HEK293 (cell line): ENCODE data around the gene DDB1.

Experiments used
- CTCF ChIA-PET: fragments of 350-600 bp; formaldehyde crosslinking; extraction: SDS; loops from one replicate; lab custom pipeline; 2021; ENCODE audit warnings: antibody characterized with exemption; lab: Yijun Ruan, JAX
- POLR2A ChIA-PET: fragments of 300-600 bp; formaldehyde crosslinking; extraction: SDS; loops from one replicate; lab custom pipeline; 2020; ENCODE audit warnings: antibody characterized with exemption, inconsistent platforms; lab: Yijun Ruan, JAX
- H3K27ac ChIP-seq: fragments of 200-500 bp; sonication (Bioruptor generic); 2 replicates; pipeline ENCODE4 v1.5.1; 2014; ENCODE audit warnings: low read depth, low read length, control low read depth, inconsistent platforms; ENCODE audit errors: extremely low read depth
- H3K36me3 ChIP-seq, 2 experiments: fragments of 200-500 bp in 1 of 2; sonication (Bioruptor generic) in 1 of 2; 1 replicate in 1 of 2; 2 replicates in 1 of 2; pipeline ENCODE4 v1.5.1; 2014 to 2017; ENCODE audit warnings: inconsistent platforms in 2 of 2, low read length in 2 of 2; ENCODE audit not compliant: control insufficient read depth in 2 of 2, insufficient read depth in 1 of 2
- H3K4me1 ChIP-seq: fragments of 200-500 bp; sonication (Bioruptor generic); 2 replicates; pipeline ENCODE4 v1.5.1; 2014; ENCODE audit warnings: mild to moderate bottlenecking, low read length, inconsistent platforms; ENCODE audit not compliant: control insufficient read depth, insufficient read depth
- H3K4me3 ChIP-seq: 2 replicates; pipeline ENCODE4 v1.5.1; 2011; ENCODE audit warnings: low read depth, mild to moderate bottlenecking, control low read depth, low read length, moderate library complexity
- H3K9me3 ChIP-seq: fragments of 200-500 bp; sonication (Bioruptor generic); 2 replicates; pipeline ENCODE4 v1.5.1; 2014; ENCODE audit warnings: low read depth, low read length, inconsistent platforms; ENCODE audit not compliant: control insufficient read depth, insufficient read depth
- KLF10 ChIP-seq: fragments of 450-650 bp; IDR thresholded peaks from 2 replicates; pipeline ENCODE4 v1.5.1; 2018; ENCODE audit warnings: missing biosample characterization, mild to moderate bottlenecking, missing genetic modification characterization
- SCRT2 ChIP-seq: fragments of 450-650 bp; formaldehyde crosslinking; IDR thresholded peaks from 2 replicates; pipeline ENCODE4 v1.5.1; 2016; ENCODE audit warnings: missing biosample characterization, missing genetic modification characterization
- TRIM28 ChIP-seq: IDR thresholded peaks from 2 replicates; pipeline ENCODE4 v1.6.1; 2011; ENCODE audit warnings: low read length, control low read depth, borderline replicate concordance
- YY2 ChIP-seq: fragments of 450-650 bp; formaldehyde crosslinking; IDR thresholded peaks from 2 replicates; pipeline ENCODE4 v1.5.1; 2016; ENCODE audit warnings: missing biosample characterization, missing genetic modification characterization
- ZBTB20 ChIP-seq: fragments of 450-650 bp; formaldehyde crosslinking; IDR thresholded peaks from 2 replicates; pipeline ENCODE4 v1.5.1; 2016; ENCODE audit warnings: missing biosample characterization, missing genetic modification characterization
- ZNF16 ChIP-seq: fragments of 450-650 bp; formaldehyde crosslinking; IDR thresholded peaks from 2 replicates; pipeline ENCODE4 v1.5.1; 2016; ENCODE audit warnings: low read depth, missing biosample characterization, missing genetic modification characterization
- ZNF19 ChIP-seq: fragments of 450-650 bp; formaldehyde crosslinking; IDR thresholded peaks from 2 replicates; pipeline ENCODE4; 2016; ENCODE audit warnings: missing biosample characterization, missing genetic modification characterization, low read depth
- ZNF426 ChIP-seq: fragments of 450-650 bp; formaldehyde crosslinking; IDR thresholded peaks from 2 replicates; pipeline ENCODE4 v1.5.1; 2017; ENCODE audit warnings: missing biosample characterization, missing genetic modification characterization, mild to moderate bottlenecking, inconsistent platforms, moderate library complexity
- ZNF514 ChIP-seq: fragments of 450-650 bp; formaldehyde crosslinking; IDR thresholded peaks from 2 replicates; pipeline ENCODE4 v1.5.1; 2016; ENCODE audit warnings: missing biosample characterization, missing genetic modification characterization
- ZNF521 ChIP-seq: fragments of 450-650 bp; formaldehyde crosslinking; IDR thresholded peaks from 2 replicates; pipeline ENCODE4 v1.5.1; 2017; ENCODE audit warnings: missing biosample characterization, mild to moderate bottlenecking, missing genetic modification characterization
- ZNF596 ChIP-seq: fragments of 450-650 bp; IDR thresholded peaks from 2 replicates; pipeline ENCODE4 v1.5.0; 2018; ENCODE audit warnings: missing biosample characterization, mild to moderate bottlenecking, missing genetic modification characterization, moderate library complexity
- ZNF658 ChIP-seq: fragments of 450-650 bp; formaldehyde crosslinking; IDR thresholded peaks from 2 replicates; pipeline ENCODE4; 2016; ENCODE audit warnings: missing biosample characterization, missing genetic modification characterization
- ZNF747 ChIP-seq: fragments of 450-650 bp; formaldehyde crosslinking; IDR thresholded peaks from 2 replicates; pipeline ENCODE4 v1.5.1; 2016; ENCODE audit warnings: missing biosample characterization, missing genetic modification characterization
- ZNF830 ChIP-seq: fragments of 450-650 bp; IDR thresholded peaks from 2 replicates; pipeline ENCODE4 v1.5.0; 2018; ENCODE audit warnings: missing biosample characterization, missing genetic modification characterization, low read depth, mild to moderate bottlenecking, moderate library complexity
- TF ChIP-seq, protein P1 (sequence below): fragments of 450-650 bp; formaldehyde crosslinking; IDR thresholded peaks from 2 replicates; pipeline ENCODE4 v1.5.1; 2016; ENCODE audit warnings: missing biosample characterization, missing genetic modification characterization
- TF ChIP-seq, protein P2 (sequence below): fragments of 450-650 bp; formaldehyde crosslinking; IDR thresholded peaks from 2 replicates; pipeline ENCODE4 v1.5.1; 2016; ENCODE audit warnings: missing biosample characterization, missing genetic modification characterization, borderline replicate concordance
- TF ChIP-seq, protein P3 (sequence below): fragments of 450-650 bp; formaldehyde crosslinking; IDR thresholded peaks from 2 replicates; pipeline ENCODE4 v1.5.1; 2016; ENCODE audit warnings: missing biosample characterization, missing genetic modification characterization, low read depth
- TF ChIP-seq, protein P4 (sequence below): fragments of 450-650 bp; formaldehyde crosslinking; IDR thresholded peaks from 2 replicates; pipeline ENCODE4 v1.5.1; 2016; ENCODE audit warnings: missing biosample characterization, missing genetic modification characterization
- TF ChIP-seq, protein P5 (sequence below): fragments of 450-650 bp; formaldehyde crosslinking; IDR thresholded peaks from 2 replicates; pipeline ENCODE4 v1.5.1; 2016; ENCODE audit warnings: missing biosample characterization, missing genetic modification characterization

The DDB1 gene

DNA sequence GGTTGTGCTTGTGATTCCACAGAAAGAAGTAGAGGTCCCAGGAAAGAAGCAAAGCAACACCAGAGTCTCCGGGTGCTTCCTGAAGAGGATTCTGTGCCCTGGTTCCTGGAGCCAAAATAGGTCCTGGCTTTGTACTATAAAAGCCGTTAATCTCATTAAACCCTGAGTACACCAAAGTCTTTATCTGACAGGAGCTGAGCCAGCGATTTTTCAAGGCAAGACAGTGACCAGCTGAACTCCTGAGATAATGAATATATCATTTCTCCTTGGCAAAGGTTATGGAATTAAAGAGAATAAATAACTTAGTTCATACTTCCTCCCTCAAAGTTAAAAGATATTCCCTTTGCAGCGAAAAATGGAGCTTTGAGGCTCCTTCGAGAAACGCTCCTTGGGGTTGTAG is 34.5 kb upstream of the DDB1 start:
- no peaks in the 10 kb centered on the region for H3K4me1 ChIP-seq
- H3K4me3 ChIP-seq: no peak overlapping the region
- ChIA-PET POLR2A (interaction anchor here (1.8 kb wide), 1 partner anchor 25 kb away, joined by 4 read pairs; the partner anchor contains the start of gene TMEM216), CTCF (interaction anchor here (0.9 to 1.7 kb wide), 3 partner anchors 17 to 164 kb away, joined by 3 to 5 read pairs (median 4); no protein-coding TSS in a partner anchor)
- no peak overlapping the region for H3K27ac ChIP-seq
- H3K36me3 ChIP-seq: peaks cover 14 to 72% of the 10 kb centered on the region in 2 experiments
- H3K9me3 ChIP-seq: no peaks in the 10 kb centered on the region
- TF ChIP-seq ZNF16 (no peak), TRIM28 (no peak), KLF10 (tag by site-specific recombination) (no peak), ZNF830 (tag by site-specific recombination) (no peak), ZNF19 (tag by site-specific recombination) (no peak), ZNF747 (tag by site-specific recombination) (no peak), ZNF658 (tag by site-specific recombination) (no peak), ZNF596 (tag by site-specific recombination) (no peak), ZNF521 (no peak), ZBTB20 (no peak), ZNF426 (tag by site-specific recombination) (no peak), YY2 (tag by site-specific recombination) (no peak), SCRT2 (tag by site-specific recombination) (no peak), ZNF514 (tag by site-specific recombination) (no peak)
- TF ChIP-seq, protein P1, sequence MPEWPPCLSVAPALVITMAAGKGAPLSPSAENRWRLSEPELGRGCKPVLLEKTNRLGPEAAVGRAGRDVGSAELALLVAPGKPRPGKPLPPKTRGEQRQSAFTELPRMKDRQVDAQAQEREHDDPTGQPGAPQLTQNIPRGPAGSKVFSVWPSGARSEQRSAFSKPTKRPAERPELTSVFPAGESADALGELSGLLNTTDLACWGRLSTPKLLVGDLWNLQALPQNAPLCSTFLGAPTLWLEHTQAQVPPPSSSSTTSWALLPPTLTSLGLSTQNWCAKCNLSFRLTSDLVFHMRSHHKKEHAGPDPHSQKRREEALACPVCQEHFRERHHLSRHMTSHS (tag by site-specific recombination): no peak
- TF ChIP-seq, protein P2, sequence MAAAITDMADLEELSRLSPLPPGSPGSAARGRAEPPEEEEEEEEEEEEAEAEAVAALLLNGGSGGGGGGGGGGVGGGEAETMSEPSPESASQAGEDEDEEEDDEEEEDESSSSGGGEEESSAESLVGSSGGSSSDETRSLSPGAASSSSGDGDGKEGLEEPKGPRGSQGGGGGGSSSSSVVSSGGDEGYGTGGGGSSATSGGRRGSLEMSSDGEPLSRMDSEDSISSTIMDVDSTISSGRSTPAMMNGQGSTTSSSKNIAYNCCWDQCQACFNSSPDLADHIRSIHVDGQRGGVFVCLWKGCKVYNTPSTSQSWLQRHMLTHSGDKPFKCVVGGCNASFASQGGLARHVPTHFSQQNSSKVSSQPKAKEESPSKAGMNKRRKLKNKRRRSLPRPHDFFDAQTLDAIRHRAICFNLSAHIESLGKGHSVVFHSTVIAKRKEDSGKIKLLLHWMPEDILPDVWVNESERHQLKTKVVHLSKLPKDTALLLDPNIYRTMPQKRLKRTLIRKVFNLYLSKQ (tag by site-specific recombination): no peak
- TF ChIP-seq, protein P3, sequence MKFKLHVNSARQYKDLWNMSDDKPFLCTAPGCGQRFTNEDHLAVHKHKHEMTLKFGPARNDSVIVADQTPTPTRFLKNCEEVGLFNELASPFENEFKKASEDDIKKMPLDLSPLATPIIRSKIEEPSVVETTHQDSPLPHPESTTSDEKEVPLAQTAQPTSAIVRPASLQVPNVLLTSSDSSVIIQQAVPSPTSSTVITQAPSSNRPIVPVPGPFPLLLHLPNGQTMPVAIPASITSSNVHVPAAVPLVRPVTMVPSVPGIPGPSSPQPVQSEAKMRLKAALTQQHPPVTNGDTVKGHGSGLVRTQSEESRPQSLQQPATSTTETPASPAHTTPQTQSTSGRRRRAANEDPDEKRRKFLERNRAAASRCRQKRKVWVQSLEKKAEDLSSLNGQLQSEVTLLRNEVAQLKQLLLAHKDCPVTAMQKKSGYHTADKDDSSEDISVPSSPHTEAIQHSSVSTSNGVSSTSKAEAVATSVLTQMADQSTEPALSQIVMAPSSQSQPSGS: no peak
- TF ChIP-seq, protein P4, sequence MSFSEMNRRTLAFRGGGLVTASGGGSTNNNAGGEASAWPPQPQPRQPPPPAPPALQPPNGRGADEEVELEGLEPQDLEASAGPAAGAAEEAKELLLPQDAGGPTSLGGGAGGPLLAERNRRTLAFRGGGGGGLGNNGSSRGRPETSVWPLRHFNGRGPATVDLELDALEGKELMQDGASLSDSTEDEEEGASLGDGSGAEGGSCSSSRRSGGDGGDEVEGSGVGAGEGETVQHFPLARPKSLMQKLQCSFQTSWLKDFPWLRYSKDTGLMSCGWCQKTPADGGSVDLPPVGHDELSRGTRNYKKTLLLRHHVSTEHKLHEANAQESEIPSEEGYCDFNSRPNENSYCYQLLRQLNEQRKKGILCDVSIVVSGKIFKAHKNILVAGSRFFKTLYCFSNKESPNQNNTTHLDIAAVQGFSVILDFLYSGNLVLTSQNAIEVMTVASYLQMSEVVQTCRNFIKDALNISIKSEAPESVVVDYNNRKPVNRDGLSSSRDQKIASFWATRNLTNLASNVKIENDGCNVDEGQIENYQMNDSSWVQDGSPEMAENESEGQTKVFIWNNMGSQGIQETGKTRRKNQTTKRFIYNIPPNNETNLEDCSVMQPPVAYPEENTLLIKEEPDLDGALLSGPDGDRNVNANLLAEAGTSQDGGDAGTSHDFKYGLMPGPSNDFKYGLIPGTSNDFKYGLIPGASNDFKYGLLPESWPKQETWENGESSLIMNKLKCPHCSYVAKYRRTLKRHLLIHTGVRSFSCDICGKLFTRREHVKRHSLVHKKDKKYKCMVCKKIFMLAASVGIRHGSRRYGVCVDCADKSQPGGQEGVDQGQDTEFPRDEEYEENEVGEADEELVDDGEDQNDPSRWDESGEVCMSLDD (tag by site-specific recombination): no peak
- TF ChIP-seq, protein P5, sequence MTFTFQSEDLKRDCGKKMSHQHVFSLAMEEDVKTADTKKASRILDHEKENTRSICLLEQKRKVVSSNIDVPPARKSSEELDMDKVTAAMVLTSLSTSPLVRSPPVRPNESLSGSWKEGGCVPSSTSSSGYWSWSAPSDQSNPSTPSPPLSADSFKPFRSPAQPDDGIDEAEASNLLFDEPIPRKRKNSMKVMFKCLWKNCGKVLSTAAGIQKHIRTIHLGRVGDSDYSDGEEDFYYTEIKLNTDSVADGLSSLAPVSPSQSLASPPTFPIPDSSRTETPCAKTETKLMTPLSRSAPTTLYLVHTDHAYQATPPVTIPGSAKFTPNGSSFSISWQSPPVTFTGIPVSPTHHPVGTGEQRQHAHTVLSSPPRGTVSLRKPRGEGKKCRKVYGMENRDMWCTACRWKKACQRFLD (tag by site-specific recombination): no peak
